Measurements from ENCODE around the gene POLR1D. TPM values are rescaled to one million over a fixed set of nuclear protein-coding genes. Genes with fewer than 3 reads are reported as not detected.

Gene POLR1D
- total RNA-seq, 1 donor from 2014 or later: 127 TPM

- Mint-ChIP-seq H3K27ac (no peak overlapping the region), H3K4me3 (no peak overlapping the region), H3K9me3 (no peaks in the 10 kb centered on the region), H3K4me1 (ENCODE audit: low read depth) (no peaks in the 10 kb centered on the region), H3K36me3 (ENCODE audit: low read depth) (peaks cover 5% of the 10 kb centered on the region), H3K27me3 (ENCODE audit: insufficient read depth) (no peaks in the 10 kb centered on the region)
- no peak for DNase-seq (ENCODE audit: low spot score)
- intact Hi-C loops (cut with micrococcal nuclease): no loop called here
Measured at GRCh38 chr13:27657724-27658123, 36.0 kb downstream of the POLR1D start.

DNA sequence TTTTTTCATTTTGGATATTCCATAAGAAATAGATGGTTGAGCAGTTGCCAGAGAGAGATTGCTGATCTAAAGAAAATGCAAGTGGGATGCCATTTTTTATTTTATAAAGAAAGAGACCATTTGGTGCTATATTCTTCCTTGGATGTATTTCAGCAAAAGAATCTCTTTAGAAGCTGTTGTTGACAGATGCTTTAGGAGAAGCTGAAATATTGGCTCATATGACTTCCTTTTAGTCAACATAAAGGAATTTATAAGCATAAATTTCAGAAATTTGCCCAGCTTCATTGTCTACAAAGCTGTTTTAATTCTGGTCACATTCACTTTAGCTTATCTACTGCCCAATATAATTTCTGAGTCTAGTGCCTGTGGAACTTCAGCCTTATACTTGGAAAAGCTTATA is 36.9 kb downstream of the POLR1D start:
- intact Hi-C loops (cut with micrococcal nuclease): no loop called here
- H3K9me3 Mint-ChIP-seq: no peaks in the 10 kb centered on the region

GRCh38 chr13:27659145-27659865 is 37.6 kb downstream of the POLR1D start:
- H3K36me3 Mint-ChIP-seq (ENCODE audit: low read depth): peaks cover 6% of the 10 kb centered on the region
- no peaks in the 10 kb centered on the region for H3K4me1 Mint-ChIP-seq (ENCODE audit: low read depth)
- H3K9me3 Mint-ChIP-seq: no peaks in the 10 kb centered on the region
- intact Hi-C loops (cut with micrococcal nuclease): no loop called here
- no peak for DNase-seq (ENCODE audit: low spot score)
- no peak overlapping the region for H3K4me3 Mint-ChIP-seq
- no peak overlapping the region for H3K27ac Mint-ChIP-seq
- no peaks in the 10 kb centered on the region for H3K27me3 Mint-ChIP-seq (ENCODE audit: insufficient read depth)

More for the DNA sequence above, 36.9 kb downstream of the POLR1D start:
- Mint-ChIP-seq H3K36me3 (ENCODE audit: low read depth) (peaks cover 6% of the 10 kb centered on the region), H3K4me1 (ENCODE audit: low read depth) (no peaks in the 10 kb centered on the region), H3K27ac (no peak overlapping the region), H3K4me3 (no peak overlapping the region), H3K27me3 (ENCODE audit: insufficient read depth) (no peaks in the 10 kb centered on the region)
- no peak for DNase-seq (ENCODE audit: low spot score)

GRCh38 chr13:27660511-27660910 is 38.8 kb downstream of the POLR1D start:
- H3K9me3 Mint-ChIP-seq: no peaks in the 10 kb centered on the region
- intact Hi-C loops (cut with micrococcal nuclease): no loop called here
- peaks cover 6% of the 10 kb centered on the region for H3K36me3 Mint-ChIP-seq (ENCODE audit: low read depth)
- no peak overlapping the region for H3K27ac Mint-ChIP-seq
- no peak overlapping the region for H3K4me3 Mint-ChIP-seq
- no peak for DNase-seq (ENCODE audit: low spot score)
- H3K4me1 Mint-ChIP-seq (ENCODE audit: low read depth): no peaks in the 10 kb centered on the region
- no peaks in the 10 kb centered on the region for H3K27me3 Mint-ChIP-seq (ENCODE audit: insufficient read depth)

DNA sequence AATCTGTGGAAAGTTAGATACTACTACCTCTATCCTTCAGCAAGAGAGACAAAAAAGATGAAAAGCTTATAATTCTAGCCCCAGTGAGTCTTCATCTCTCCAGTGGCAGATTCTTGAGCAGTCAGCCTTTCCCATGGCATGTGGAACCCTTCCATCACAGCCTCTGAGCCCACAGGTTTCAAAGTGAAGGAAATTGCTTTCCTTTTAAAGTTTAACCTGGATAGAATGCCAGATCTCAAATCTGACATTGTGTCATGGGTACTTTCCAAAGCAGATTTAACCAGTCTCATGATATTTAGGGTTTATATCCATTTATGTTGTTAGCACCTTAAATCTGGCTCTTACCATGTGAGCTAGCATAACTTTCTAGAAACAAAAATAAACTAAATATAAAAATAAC is 39.3 kb downstream of the POLR1D start:
- no peak overlapping the region for H3K4me3 Mint-ChIP-seq
- no peak overlapping the region for H3K27ac Mint-ChIP-seq
- no peaks in the 10 kb centered on the region for H3K9me3 Mint-ChIP-seq
- no peaks in the 10 kb centered on the region for H3K27me3 Mint-ChIP-seq (ENCODE audit: insufficient read depth)
- intact Hi-C loops (cut with micrococcal nuclease): no loop called here
- H3K36me3 Mint-ChIP-seq (ENCODE audit: low read depth): peaks cover 6% of the 10 kb centered on the region
- no peaks in the 10 kb centered on the region for H3K4me1 Mint-ChIP-seq (ENCODE audit: low read depth)
- no peak for DNase-seq (ENCODE audit: low spot score)

- H3K9me3 Mint-ChIP-seq: no peaks in the 10 kb centered on the region
- peaks cover 9% of the 10 kb centered on the region for H3K36me3 Mint-ChIP-seq (ENCODE audit: low read depth)
- no peaks in the 10 kb centered on the region for H3K27me3 Mint-ChIP-seq (ENCODE audit: insufficient read depth)
- DNase-seq (ENCODE audit: low spot score): no peak
- no peak overlapping the region for H3K27ac Mint-ChIP-seq
- H3K4me3 Mint-ChIP-seq: no peak overlapping the region
- intact Hi-C loops (cut with micrococcal nuclease): no loop called here
- no peaks in the 10 kb centered on the region for H3K4me1 Mint-ChIP-seq (ENCODE audit: low read depth)
Measured at GRCh38 chr13:27662738-27663470, 41.2 kb downstream of the POLR1D start.

- no peaks in the 10 kb centered on the region for H3K4me1 Mint-ChIP-seq (ENCODE audit: low read depth)
- H3K27ac Mint-ChIP-seq: no peak overlapping the region
- intact Hi-C loops (cut with micrococcal nuclease): no loop called here
- peaks cover 9% of the 10 kb centered on the region for H3K36me3 Mint-ChIP-seq (ENCODE audit: low read depth)
- no peak overlapping the region for H3K4me3 Mint-ChIP-seq
- H3K27me3 Mint-ChIP-seq (ENCODE audit: insufficient read depth): no peaks in the 10 kb centered on the region
- no peaks in the 10 kb centered on the region for H3K9me3 Mint-ChIP-seq
- DNase-seq (ENCODE audit: low spot score): no peak
Measured at GRCh38 chr13:27663947-27664346, 42.3 kb downstream of the POLR1D start.

DNA sequence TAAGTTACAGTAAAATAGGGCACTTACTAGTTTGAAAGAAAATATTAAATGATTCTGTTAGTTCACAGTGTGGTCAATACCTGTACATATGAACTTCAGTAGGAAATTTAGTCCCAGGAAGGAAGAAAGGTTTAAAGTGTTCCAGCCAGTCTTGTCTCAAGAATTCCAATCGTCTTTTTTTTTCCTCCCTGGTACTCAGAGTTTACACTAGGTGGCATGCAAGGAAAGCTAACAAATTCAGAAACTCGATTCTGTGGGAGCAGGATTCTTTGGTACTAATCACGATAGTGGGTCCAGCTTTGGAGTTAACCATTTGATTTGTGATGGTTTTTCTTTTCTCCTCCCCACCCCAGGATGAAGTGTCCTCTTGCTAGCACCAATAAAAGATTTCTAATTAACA is 43.6 kb downstream of the POLR1D start:
- H3K27me3 Mint-ChIP-seq (ENCODE audit: insufficient read depth): no peaks in the 10 kb centered on the region
- H3K27ac Mint-ChIP-seq: no peak overlapping the region
- H3K4me1 Mint-ChIP-seq (ENCODE audit: low read depth): no peaks in the 10 kb centered on the region
- no peak for DNase-seq (ENCODE audit: low spot score)
- intact Hi-C loops (cut with micrococcal nuclease): no loop called here
- no peak overlapping the region for H3K4me3 Mint-ChIP-seq
- peaks cover 6% of the 10 kb centered on the region for H3K36me3 Mint-ChIP-seq (ENCODE audit: low read depth)
- no peaks in the 10 kb centered on the region for H3K9me3 Mint-ChIP-seq

DNA sequence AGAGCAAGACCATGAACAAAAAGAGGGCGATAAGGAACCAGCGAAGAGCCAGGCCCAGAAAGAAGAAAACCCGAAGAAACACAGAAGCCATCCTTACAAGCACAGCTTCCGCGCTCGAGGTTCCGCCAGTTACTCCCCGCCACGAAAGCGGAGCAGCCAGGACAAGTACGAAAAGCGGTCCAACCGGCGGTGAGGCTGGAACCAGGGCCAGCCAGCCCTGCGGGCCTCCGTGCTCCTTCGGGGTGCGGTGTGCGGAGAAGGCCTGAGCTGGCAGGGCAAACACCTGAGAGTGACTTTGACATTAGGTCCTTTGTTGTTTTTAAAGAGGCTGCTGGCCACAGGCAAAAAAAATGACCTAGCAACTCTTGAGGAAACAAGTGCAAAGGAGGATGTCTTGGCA is 44.1 kb downstream of the POLR1D start:
- Mint-ChIP-seq H3K27ac (no peak overlapping the region), H3K4me3 (no peak overlapping the region), H3K27me3 (ENCODE audit: insufficient read depth) (no peaks in the 10 kb centered on the region), H3K9me3 (no peaks in the 10 kb centered on the region), H3K36me3 (ENCODE audit: low read depth) (peaks cover 6% of the 10 kb centered on the region), H3K4me1 (ENCODE audit: low read depth) (no peaks in the 10 kb centered on the region)
- intact Hi-C loops (cut with micrococcal nuclease): no loop called here
- DNase-seq (ENCODE audit: low spot score): no peak

GRCh38 chr13:27666951-27667350 is 45.3 kb downstream of the POLR1D start:
- intact Hi-C loops (cut with micrococcal nuclease): no loop called here
- H3K27ac Mint-ChIP-seq: no peak overlapping the region
- no peaks in the 10 kb centered on the region for H3K4me1 Mint-ChIP-seq (ENCODE audit: low read depth)

GRCh38 chr13:27667946-27668345 is 46.3 kb downstream of the POLR1D start:
- no peak for DNase-seq (ENCODE audit: low spot score)
- H3K9me3 Mint-ChIP-seq: no peaks in the 10 kb centered on the region
- H3K27ac Mint-ChIP-seq: no peak overlapping the region
- H3K36me3 Mint-ChIP-seq (ENCODE audit: low read depth): peaks cover 6% of the 10 kb centered on the region
- intact Hi-C loops (cut with micrococcal nuclease): no loop called here
- no peaks in the 10 kb centered on the region for H3K27me3 Mint-ChIP-seq (ENCODE audit: insufficient read depth)
- H3K4me1 Mint-ChIP-seq (ENCODE audit: low read depth): no peaks in the 10 kb centered on the region
- no peak overlapping the region for H3K4me3 Mint-ChIP-seq

More at GRCh38 chr13:27666951-27667350, 45.3 kb downstream of the POLR1D start:
- no peaks in the 10 kb centered on the region for H3K27me3 Mint-ChIP-seq (ENCODE audit: insufficient read depth)
- H3K9me3 Mint-ChIP-seq: no peaks in the 10 kb centered on the region
- DNase-seq (ENCODE audit: low spot score): no peak
- H3K4me3 Mint-ChIP-seq: no peak overlapping the region
- H3K36me3 Mint-ChIP-seq (ENCODE audit: low read depth): peaks cover 6% of the 10 kb centered on the region

- H3K36me3 Mint-ChIP-seq (ENCODE audit: low read depth): peaks cover 5% of the 10 kb centered on the region
- intact Hi-C loops (cut with micrococcal nuclease): no loop called here
- no peaks in the 10 kb centered on the region for H3K9me3 Mint-ChIP-seq
- no peaks in the 10 kb centered on the region for H3K4me1 Mint-ChIP-seq (ENCODE audit: low read depth)
- no peak overlapping the region for H3K4me3 Mint-ChIP-seq
- H3K27ac Mint-ChIP-seq: no peak overlapping the region
- H3K27me3 Mint-ChIP-seq (ENCODE audit: insufficient read depth): no peaks in the 10 kb centered on the region
- DNase-seq (ENCODE audit: low spot score): no peak
Measured at GRCh38 chr13:27670861-27671260, 49.2 kb downstream of the POLR1D start.

GRCh38 chr13:27672025-27672424 is 50.3 kb downstream of the POLR1D start:
- Mint-ChIP-seq H3K27ac (no peak overlapping the region), H3K36me3 (ENCODE audit: low read depth) (peaks cover under 1% of the 10 kb centered on the region), H3K4me3 (no peak overlapping the region), H3K27me3 (ENCODE audit: insufficient read depth) (peaks cover 2% of the 10 kb centered on the region), H3K4me1 (ENCODE audit: low read depth) (no peaks in the 10 kb centered on the region), H3K9me3 (no peaks in the 10 kb centered on the region)
- no peak for DNase-seq (ENCODE audit: low spot score)
- intact Hi-C loops (cut with micrococcal nuclease): no loop called here

Measured in activated T-helper 1 cell treated with anti-CD3 and anti-CD28 coated beads, Interleukin-12 subunit alpha, Interleukin-12 subunit beta, Interleukin-2, Interleukin-4 antibody, amounts not matched to agents 30 ng/mL and 10 ng/mL and 1 ng/mL, durations not matched to agents 14 hours and 24 hours and 36 hours (primary cell).